H1 (cell line): ENCODE data around the gene PLCH2. TPM values are rescaled to one million over a fixed set of nuclear protein-coding genes. Genes with fewer than 3 reads are reported as not detected.
A peak's percentile ranks its signal among the peaks of the same experiment; 100 is the strongest.
"Not testable (repeated sequence)": the region's sequence is repeated elsewhere in the genome, so short reads cannot be mapped to it uniquely, and the experiment has no call there.

Experiments
- CTCF ChIA-PET: fragments of 300-600 bp; sonication (Branson Sonifier 250); formaldehyde crosslinking; loops from one replicate; lab custom pipeline; 2021; ENCODE audit not compliant: partially characterized antibody; lab: Charles Lee
- POLR2A ChIA-PET: fragments of 300-600 bp; sonication (Branson Sonifier 250); formaldehyde crosslinking; loops from one replicate; lab custom pipeline; 2021; ENCODE audit warnings: inconsistent platforms; ENCODE audit not compliant: partially characterized antibody; lab: Charles Lee
- DNase-seq, 2 experiments: peaks; one replicate each; pipeline versions ENCODE4 v3.0.0 to v3.0.0-alpha.2; 2010 to 2022; ENCODE audit warnings: low spot score in 2 of 2, low read depth in 1 of 2, mixed read lengths in 1 of 2
- FAIRE-seq: peaks from 2 replicates; lab custom pipeline; 2011; peaks lifted over from hg19 to GRCh38; lab: Jason Lieb, UNC
- H2AFZ ChIP-seq: 2 replicates; pipeline ENCODE4 v1.8.1; 2012; ENCODE audit warnings: low read length, inconsistent platforms
- H2AK5ac ChIP-seq: 2 replicates; pipeline ENCODE4 v1.6.1; 2013; ENCODE audit warnings: low read depth, low read length
- H2BK120ac ChIP-seq: replicated peaks from 2 replicates; pipeline ENCODE3; 2013; ENCODE audit warnings: low read depth, low read length, inconsistent platforms
- H2BK12ac ChIP-seq: 2 replicates; pipeline ENCODE4 v1.6.1; 2013; ENCODE audit warnings: low read depth, low read length
- H2BK15ac ChIP-seq: 2 replicates; pipeline ENCODE4 v1.6.1; 2013; ENCODE audit warnings: low read length
- H2BK20ac ChIP-seq: 2 replicates; pipeline ENCODE4 v1.6.1; 2013; ENCODE audit warnings: low read length
- H2BK5ac ChIP-seq: 2 replicates; pipeline ENCODE4 v1.6.1; 2013; ENCODE audit warnings: low read depth, low read length
- H3K14ac ChIP-seq: 2 replicates; pipeline ENCODE4 v1.6.1; 2013; ENCODE audit warnings: inconsistent platforms; ENCODE audit not compliant: insufficient read length
- H3K18ac ChIP-seq: 2 replicates; pipeline ENCODE4 v1.6.1; 2013; ENCODE audit warnings: low read length; ENCODE audit errors: extremely low read depth
- H3K23ac ChIP-seq: 2 replicates; pipeline ENCODE4 v1.6.1; 2013; ENCODE audit warnings: inconsistent platforms; ENCODE audit not compliant: insufficient read length
- H3K23me2 ChIP-seq: 2 replicates; pipeline ENCODE4 v1.6.1; 2013; ENCODE audit warnings: low read depth, low read length
- H3K27ac ChIP-seq: 2 replicates; pipeline ENCODE4 v1.6.1; 2011; ENCODE audit warnings: low read depth, low read length, inconsistent platforms
- H3K27me3 ChIP-seq, 4 experiments: replicated peaks in 1 of 4; 1 replicate in 1 of 4; 2 replicates in 3 of 4; pipeline versions ENCODE4 v1.6.1 to v1.8.1; 2011 to 2013; ENCODE audit warnings: low read length in 3 of 4, mild to moderate bottlenecking in 3 of 4, inconsistent platforms in 2 of 4, mixed read lengths in 2 of 4, moderate library complexity in 1 of 4; ENCODE audit not compliant: control insufficient read depth in 3 of 4, insufficient read depth in 3 of 4; ENCODE audit errors: extremely low read depth in 1 of 4
- H3K36me3 ChIP-seq, 4 experiments: 2 replicates each; pipeline versions ENCODE4 v1.6.1 to v1.8.1; 2011 to 2013; ENCODE audit warnings: mild to moderate bottlenecking in 4 of 4, low read length in 3 of 4, moderate library complexity in 2 of 4, control low read depth in 1 of 4, inconsistent platforms in 1 of 4; ENCODE audit not compliant: insufficient read depth in 4 of 4, control insufficient read depth in 2 of 4
- H3K4ac ChIP-seq: replicated peaks from 2 replicates; pipeline ENCODE3; 2013; ENCODE audit warnings: low read length, low read depth, mixed read lengths, inconsistent platforms; ENCODE audit not compliant: insufficient read length
- H3K4me1 ChIP-seq, 4 experiments: replicated peaks in 1 of 4; 1 replicate in 1 of 4; 2 replicates in 3 of 4; pipeline versions ENCODE4 v1.6.1 to v1.8.1; 2011 to 2013; ENCODE audit warnings: low read length in 3 of 4, inconsistent platforms in 2 of 4, mixed read lengths in 1 of 4; ENCODE audit not compliant: insufficient read depth in 4 of 4, control insufficient read depth in 3 of 4
- H3K4me2 ChIP-seq, 2 experiments: 2 replicates each; pipeline versions ENCODE4 v1.6.1 to v1.8.1; 2011 to 2013; ENCODE audit warnings: low read depth in 2 of 2, low read length in 2 of 2, control low read depth in 1 of 2, inconsistent platforms in 1 of 2, mild to moderate bottlenecking in 1 of 2; ENCODE audit not compliant: insufficient read depth in 1 of 2
- H3K4me3 ChIP-seq, 4 experiments: fragments of 200-600, 300-600 bp in 1 of 4; sonication (generic), shearing (Covaris generic), sonication (Bioruptor Twin) in 1 of 4; 2 replicates each; pipeline versions ENCODE4 v1.5.1 to v1.8.1; 2011 to 2016; ENCODE audit warnings: low read length in 4 of 4, low read depth in 3 of 4, control low read depth in 2 of 4, inconsistent platforms in 2 of 4, mild to moderate bottlenecking in 2 of 4, mixed read lengths in 1 of 4, moderate library complexity in 1 of 4; ENCODE audit not compliant: insufficient read depth in 2 of 4; ENCODE audit errors: extremely low read depth in 1 of 4
- H3K56ac ChIP-seq: replicated peaks from 2 replicates; pipeline ENCODE3; 2013; ENCODE audit warnings: low read depth, mild to moderate bottlenecking, mixed read lengths, low read length, inconsistent platforms; ENCODE audit not compliant: insufficient read length
- H3K79me1 ChIP-seq: 2 replicates; pipeline ENCODE4 v1.6.1; 2013; ENCODE audit warnings: low read depth, low read length, control low read depth
- H3K79me2 ChIP-seq, 2 experiments: 2 replicates each; pipeline versions ENCODE4 v1.6.1 to v1.8.1; 2012 to 2013; ENCODE audit warnings: low read length in 2 of 2, mild to moderate bottlenecking in 2 of 2, inconsistent platforms in 1 of 2; ENCODE audit not compliant: insufficient read depth in 2 of 2, control insufficient read depth in 1 of 2
- H3K9ac ChIP-seq, 4 experiments: replicated peaks in 1 of 4; 1 replicate in 1 of 4; 2 replicates in 3 of 4; pipeline versions ENCODE4 v1.6.1 to v1.8.1; 2011 to 2013; ENCODE audit warnings: low read depth in 3 of 4, low read length in 3 of 4, control low read depth in 2 of 4, mild to moderate bottlenecking in 2 of 4, moderate library complexity in 2 of 4, inconsistent platforms in 1 of 4; ENCODE audit errors: extremely low read depth in 1 of 4
- H3K9me3 ChIP-seq, 2 experiments: 2 replicates each; pipeline versions ENCODE4 v1.6.1 to v1.8.1; 2012 to 2013; ENCODE audit warnings: mild to moderate bottlenecking in 2 of 2, moderate library complexity in 2 of 2, control low read depth in 1 of 2, inconsistent platforms in 1 of 2, low read depth in 1 of 2, low read length in 1 of 2, mixed read lengths in 1 of 2; ENCODE audit not compliant: insufficient read depth in 2 of 2
- H4K20me1 ChIP-seq, 2 experiments: replicated peaks in 1 of 2; 2 replicates each; pipeline versions ENCODE3 to v1.8.1; 2011 to 2013; ENCODE audit warnings: inconsistent platforms in 2 of 2, low read length in 2 of 2, mild to moderate bottlenecking in 1 of 2; ENCODE audit not compliant: insufficient read depth in 2 of 2, control insufficient read depth in 1 of 2
- H4K5ac ChIP-seq: 2 replicates; pipeline ENCODE4 v1.6.1; 2013; ENCODE audit warnings: low read length, low read depth, mixed read lengths, inconsistent platforms; ENCODE audit not compliant: insufficient read length
- H4K8ac ChIP-seq: 2 replicates; pipeline ENCODE4 v1.8.0; 2013; ENCODE audit warnings: mild to moderate bottlenecking, moderate library complexity, low read length, inconsistent platforms; ENCODE audit not compliant: insufficient read depth; ENCODE audit errors: extremely low read depth
- H4K91ac ChIP-seq: replicated peaks from 2 replicates; pipeline ENCODE3; 2013; ENCODE audit warnings: low read length, mixed read lengths, inconsistent platforms; ENCODE audit not compliant: insufficient read length
- ASH2L ChIP-seq: fragments of 200-600, 300-600 bp; sonication (generic); IDR thresholded peaks from one replicate; pipeline ENCODE4 v1.7.1; 2017; ENCODE audit warnings: low read length
- BRCA1 ChIP-seq: IDR thresholded peaks from 2 replicates; pipeline ENCODE4 v1.6.1; 2012; ENCODE audit warnings: low read depth, low read length, improper control_type of control experiment
- CTCF ChIP-seq, 3 experiments: IDR thresholded peaks; 1 replicate in 2 of 3; 2 replicates in 1 of 3; pipeline versions ENCODE4 v1.5.1 to v1.6.1; 2011; ENCODE audit warnings: low read length in 3 of 3, mild to moderate bottlenecking in 3 of 3, inconsistent platforms in 2 of 3, low read depth in 1 of 3, moderate library complexity in 1 of 3; ENCODE audit not compliant: insufficient read depth in 1 of 3; ENCODE audit errors: control extremely low read depth in 1 of 3
- MAX ChIP-seq: IDR thresholded peaks from 2 replicates; pipeline ENCODE4 v1.6.1; 2012; ENCODE audit warnings: inconsistent platforms
- WGBS, 2 experiments: shearing (Covaris generic) in 1 of 2; methylation state at CpG; one replicate each; pipeline versions ENCODE4 v1.1.6 to v1.1.7; 2013 to 2015; ENCODE audit warnings: low lambda C conversion rate in 2 of 2, mixed read lengths in 2 of 2, inconsistent platforms in 1 of 2, low coverage in 1 of 2, missing lambda C conversion rate in 1 of 2; ENCODE audit not compliant: insufficient replicate concordance in 2 of 2, insufficient coverage in 1 of 2, insufficient read length in 1 of 2; ENCODE audit errors: extremely low coverage in 1 of 2, missing lambda C conversion rate in 1 of 2; 5-methylcytosine and 5-hydroxymethylcytosine counted together
- polyA plus RNA-seq, 7 experiments: library from polyadenylated mRNA; depleted of rRNA in 3 of 7; stranded (reverse) in 5 of 7; unstranded in 2 of 7; fragments of >200 nt in 5 of 7; fragments of 200-250 nt in 2 of 7; gene quantifications; 1 replicate in 5 of 7; 2 replicates in 1 of 7; 4 replicates in 1 of 7; pipeline versions ENCODE4 v1.2.1 to v1.2.3, GENCODE V29; 2011 to 2013; ENCODE audit warnings: missing spikeins in 2 of 7, mixed read lengths in 2 of 7
- total RNA-seq: library from RNA; stranded (reverse); fragmentation: NEBNext Ultra II Directional; extraction: Animal tissue kit (Norgen Biotek cat#: 25700); gene quantifications from 2 replicates; pipeline ENCODE4 v1.2.1, GENCODE V29; 2021

PLCH2 gene
- total and polyA plus RNA-seq, 2 of the 8 experiments (the other 6 are each of a cell fraction or from before 2014, with no cell fraction given): 0.14 to 0.19 TPM

GRCh38 chr1:2548068-2548589, 72.0 kb downstream of the PLCH2 start (continued):
- peak in 2 of 3 experiments; percentile 90 to 94; a peak in 3 of 4 replicates for TF ChIP-seq CTCF (IDR thresholded peaks at IDR 0.05; ENCODE audit: control extremely low read depth in 1 of 3, insufficient read depth in 1 of 3, low read depth in 1 of 3, low read length in 3 of 3)
- 0 out of 2 replicates have a peak, but pooled peaks have one; percentile 12 for TF ChIP-seq MAX
- no peak for TF ChIP-seq ASH2L
- TF ChIP-seq BRCA1: no peak

GRCh38 chr1:2549367-2550029, 73.4 kb downstream of the PLCH2 start:
- H3K14ac ChIP-seq, H2BK5ac ChIP-seq, H3K9ac ChIP-seq, H3K79me2 ChIP-seq, H3K79me1 ChIP-seq, H2BK120ac ChIP-seq, H4K5ac ChIP-seq, H3K4me3 ChIP-seq, H3K18ac ChIP-seq, DNase-seq, H3K56ac ChIP-seq, H2BK20ac ChIP-seq, H3K4ac ChIP-seq, H3K23ac ChIP-seq, H3K23me2 ChIP-seq, H2AFZ ChIP-seq, H2BK15ac ChIP-seq, H3K27ac ChIP-seq, H3K9me3 ChIP-seq, H4K91ac ChIP-seq, H2AK5ac ChIP-seq, FAIRE-seq, H3K27me3 ChIP-seq, H4K20me1 ChIP-seq, H2BK12ac ChIP-seq, H3K36me3 ChIP-seq, H3K4me2 ChIP-seq, POLR2A ChIA-PET: not testable (repeated sequence)
- whole genome bisulfite sequencing, 2 experiments: 94% methylated on average over 22 of the region's 28 CpGs; no CpG with 5 or more reads in 1 of the 2 experiments
- Histone ChIP-seq H4K8ac (peak overlapping the region; percentile 41; the same call in 1 of the 2 replicates), H3K4me1 (peaks cover 0 to 18% (median 14%) of the 10 kb centered on the region in 4 experiments; a peak in 6 of 7 replicates)
- CTCF ChIA-PET: interaction anchor here (1.0 to 3.7 kb wide), 6 partner anchors 9 to 871 kb away, joined by 3 to 27 read pairs (median 4); partner anchors contain the start of gene PANK4
